ENCODE data around the gene PCK1.

The PCK1 gene

DNA sequence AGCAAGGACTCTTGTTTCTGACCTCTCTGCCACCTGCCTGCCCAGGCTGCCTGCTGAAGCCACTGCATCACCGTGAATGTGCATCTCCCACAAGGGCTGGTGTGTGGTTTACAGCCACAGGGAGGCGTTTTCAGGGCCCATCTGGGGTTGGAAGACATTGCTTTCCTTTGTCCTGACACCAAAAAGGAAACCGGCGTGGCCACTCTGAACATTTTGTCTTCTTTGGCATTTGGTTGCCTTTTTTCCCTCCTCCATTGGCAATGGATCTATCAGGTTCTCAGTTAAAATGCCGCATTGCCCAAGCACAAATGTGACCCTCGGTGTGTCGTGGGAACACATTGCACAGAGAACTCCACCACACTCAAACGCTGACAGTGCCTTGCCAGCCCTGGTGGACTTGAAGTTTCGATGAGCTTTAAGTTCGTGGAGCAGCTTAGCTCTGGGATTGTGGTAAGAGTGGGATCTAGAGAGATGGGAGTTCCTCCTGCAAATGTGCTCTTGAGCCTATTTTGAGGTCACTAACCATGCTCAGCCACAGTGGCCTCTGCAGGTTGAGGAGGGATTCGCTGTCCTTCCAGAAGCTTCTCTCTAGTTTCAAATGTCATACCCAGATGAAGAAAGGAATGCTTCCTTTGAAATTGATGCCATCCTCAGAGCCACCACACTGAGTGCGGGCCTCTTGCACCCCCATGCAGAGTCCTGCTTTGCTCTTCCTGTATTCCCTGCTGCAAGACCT, 14.8 kb upstream of the PCK1 start:
- no peak for DNase-seq (ENCODE audit: low spot score)
- TF ChIP-seq, protein P1, sequence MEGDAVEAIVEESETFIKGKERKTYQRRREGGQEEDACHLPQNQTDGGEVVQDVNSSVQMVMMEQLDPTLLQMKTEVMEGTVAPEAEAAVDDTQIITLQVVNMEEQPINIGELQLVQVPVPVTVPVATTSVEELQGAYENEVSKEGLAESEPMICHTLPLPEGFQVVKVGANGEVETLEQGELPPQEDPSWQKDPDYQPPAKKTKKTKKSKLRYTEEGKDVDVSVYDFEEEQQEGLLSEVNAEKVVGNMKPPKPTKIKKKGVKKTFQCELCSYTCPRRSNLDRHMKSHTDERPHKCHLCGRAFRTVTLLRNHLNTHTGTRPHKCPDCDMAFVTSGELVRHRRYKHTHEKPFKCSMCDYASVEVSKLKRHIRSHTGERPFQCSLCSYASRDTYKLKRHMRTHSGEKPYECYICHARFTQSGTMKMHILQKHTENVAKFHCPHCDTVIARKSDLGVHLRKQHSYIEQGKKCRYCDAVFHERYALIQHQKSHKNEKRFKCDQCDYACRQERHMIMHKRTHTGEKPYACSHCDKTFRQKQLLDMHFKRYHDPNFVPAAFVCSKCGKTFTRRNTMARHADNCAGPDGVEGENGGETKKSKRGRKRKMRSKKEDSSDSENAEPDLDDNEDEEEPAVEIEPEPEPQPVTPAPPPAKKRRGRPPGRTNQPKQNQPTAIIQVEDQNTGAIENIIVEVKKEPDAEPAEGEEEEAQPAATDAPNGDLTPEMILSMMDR (IDR thresholded peaks at IDR 0.05; ENCODE audit: extremely low read depth, missing control alignments): no peak

DNA sequence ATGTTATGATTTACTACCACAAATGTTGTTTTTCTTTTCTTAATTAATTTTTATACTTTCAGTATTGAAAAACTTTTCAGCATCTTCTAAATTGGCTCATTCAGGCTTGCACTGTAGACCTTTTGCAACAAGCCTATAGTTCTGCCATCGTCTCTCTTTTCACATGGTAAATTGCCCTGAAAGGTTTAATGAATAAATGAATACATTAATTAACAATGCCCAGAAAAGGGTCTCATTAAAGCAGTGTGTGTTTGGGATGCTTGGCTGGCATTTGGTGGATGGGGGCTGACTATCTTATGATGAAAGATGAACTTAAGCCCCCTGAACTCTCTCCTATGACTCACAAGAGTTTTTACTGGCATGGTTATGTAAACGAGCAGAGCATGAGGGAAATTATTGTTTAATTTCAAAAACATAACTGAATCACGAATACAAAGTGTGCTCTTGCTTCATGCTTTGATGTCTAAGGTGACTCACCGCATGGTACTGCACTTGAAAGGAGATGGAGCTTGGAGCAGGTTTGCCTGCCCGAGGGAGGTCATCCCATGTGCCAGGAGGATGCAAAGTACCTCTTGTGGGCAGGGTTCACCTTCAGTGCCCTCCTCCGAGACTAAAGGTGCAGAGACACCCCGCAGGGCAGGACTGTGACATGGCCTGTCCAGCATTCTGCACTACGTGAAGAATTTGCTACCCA, 13.8 kb upstream of the PCK1 start:
- no peak for DNase-seq (ENCODE audit: low spot score)
- TF ChIP-seq, protein P1 (IDR thresholded peaks at IDR 0.05; ENCODE audit: extremely low read depth, missing control alignments): no peak

DNA sequence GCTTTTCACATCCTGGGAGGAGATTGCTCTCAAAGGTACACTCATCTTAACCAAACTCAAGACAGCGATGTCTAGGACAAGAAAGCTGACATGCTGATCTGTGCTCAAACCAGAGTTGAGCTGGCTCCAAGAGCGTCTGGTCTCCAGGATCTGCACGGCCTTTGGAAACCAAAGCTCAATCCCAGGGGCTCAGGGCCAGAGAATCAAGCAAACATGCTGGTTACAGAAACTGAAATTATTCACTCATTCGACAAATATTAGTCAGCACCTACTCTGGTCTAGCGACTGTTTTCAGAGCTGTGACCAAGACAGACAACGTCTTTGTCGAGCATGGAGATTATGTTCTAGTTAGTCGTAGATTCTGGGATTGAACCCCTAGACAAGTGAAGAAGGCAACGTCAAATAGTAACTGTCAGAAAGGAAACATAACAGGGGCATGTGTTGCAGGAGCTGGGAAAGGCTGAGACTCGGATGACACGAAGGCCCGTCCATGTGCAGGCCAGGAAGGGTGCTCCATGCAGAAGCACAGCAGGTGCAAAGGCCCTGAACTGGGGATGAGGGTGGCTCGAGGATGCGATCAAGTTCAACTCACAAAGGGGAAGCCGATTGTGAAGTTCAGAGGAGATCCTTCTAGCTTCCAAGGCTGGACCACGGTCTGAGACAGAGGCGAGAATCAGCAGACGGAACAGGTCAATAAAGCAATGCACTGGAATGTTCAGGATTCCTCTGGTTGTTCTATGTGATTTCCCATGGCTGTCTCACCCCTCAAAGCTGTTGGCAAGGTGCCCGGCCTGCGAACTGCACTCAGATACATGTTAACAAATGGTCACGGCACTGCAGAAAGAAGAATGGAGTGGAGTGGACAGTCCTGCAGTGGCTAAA, 12.5 kb upstream of the PCK1 start:
- TF ChIP-seq, protein P1 (IDR thresholded peaks at IDR 0.05; ENCODE audit: extremely low read depth, missing control alignments): no peak

DNA sequence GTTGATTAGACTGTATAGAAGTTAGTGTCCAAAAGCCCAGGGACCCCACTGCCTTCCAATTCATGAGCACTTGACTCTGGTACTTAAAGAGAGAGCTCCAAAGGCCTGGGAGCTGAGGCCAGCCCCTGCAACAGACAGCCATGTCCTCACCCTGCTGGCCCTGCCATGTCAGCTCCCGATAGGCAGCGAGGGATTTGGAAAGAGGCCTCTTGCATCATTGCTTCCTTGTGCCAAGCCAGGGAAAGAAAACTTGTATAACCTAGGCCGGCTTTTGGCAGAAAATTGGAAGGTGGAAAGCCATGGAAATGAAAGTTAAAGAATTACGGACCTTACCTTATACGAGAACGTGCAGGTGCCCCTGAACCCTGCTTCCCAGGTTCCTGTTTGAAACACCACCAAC, 8.4 kb upstream of the PCK1 start:
- TF ChIP-seq, protein P1 (IDR thresholded peaks at IDR 0.05; ENCODE audit: extremely low read depth, missing control alignments): no peak

More for the DNA sequence above, 12.5 kb upstream of the PCK1 start:
- DNase-seq (ENCODE audit: low spot score): no peak

DNA sequence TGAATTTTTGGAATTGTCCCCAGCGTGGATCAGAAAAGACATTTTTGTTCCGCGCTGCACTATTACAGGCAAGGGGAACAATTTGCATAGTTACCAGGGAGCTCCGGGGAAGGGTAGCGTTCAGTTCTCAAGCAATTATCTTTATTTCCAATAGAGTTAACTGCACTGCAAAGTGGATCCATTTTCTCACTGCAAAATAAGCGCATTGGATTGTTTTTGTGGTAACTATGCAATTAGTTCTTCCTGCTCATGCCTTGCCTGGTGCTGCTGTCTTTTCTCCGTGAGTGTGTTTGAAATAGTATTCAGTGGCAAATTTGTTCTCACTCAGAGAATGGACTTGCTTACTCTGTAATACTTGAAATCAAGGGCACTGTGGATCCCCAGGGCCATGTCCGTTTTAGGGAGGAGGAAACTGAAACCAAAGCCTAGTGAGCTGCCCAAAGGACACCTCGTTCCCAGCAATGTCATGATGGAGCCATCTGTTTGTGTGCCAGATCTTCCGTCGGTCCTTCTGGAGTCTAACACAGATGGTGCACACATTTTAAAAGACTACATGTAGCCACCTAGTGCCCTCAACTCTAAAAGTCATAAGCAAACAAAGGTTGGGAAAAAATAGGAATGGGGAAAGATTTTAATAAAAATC, 7.4 kb upstream of the PCK1 start:
- no peak for DNase-seq (ENCODE audit: low spot score)

More for the DNA sequence above, 8.4 kb upstream of the PCK1 start:
- no peak for DNase-seq (ENCODE audit: low spot score)

DNA sequence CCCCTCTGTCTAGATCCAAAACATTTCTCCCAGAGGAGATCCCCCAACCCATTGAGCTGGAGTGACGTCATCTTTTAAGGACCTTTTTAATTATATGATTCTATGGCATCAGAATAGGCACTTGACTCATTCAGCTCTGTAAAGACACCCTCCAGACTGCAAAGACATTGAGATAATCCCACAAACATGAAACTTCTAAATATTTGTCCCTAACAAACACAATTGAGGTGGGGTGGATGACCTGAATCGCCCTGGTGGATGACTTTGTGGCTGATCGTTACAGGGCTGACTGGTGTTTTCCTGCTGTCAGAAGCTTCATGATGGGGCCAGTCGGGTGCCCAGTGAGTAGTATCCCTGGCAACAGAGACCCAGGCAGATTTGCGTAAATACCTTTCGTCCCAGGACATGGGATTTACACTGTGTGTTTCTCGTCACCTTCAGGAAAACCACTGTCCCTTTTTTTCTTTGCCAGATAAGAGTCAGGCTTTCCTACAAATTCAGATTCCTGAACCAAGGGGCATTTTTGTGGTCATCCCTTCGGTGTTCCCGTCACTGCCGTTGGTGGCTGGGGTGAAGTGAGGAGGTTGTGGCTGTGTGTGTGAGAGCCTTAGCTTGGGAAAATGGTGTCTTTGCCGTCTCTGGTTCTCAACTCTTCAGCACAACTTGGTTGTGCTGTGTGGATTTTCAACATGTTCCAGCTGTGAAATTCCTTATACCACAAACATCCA, 5.3 kb upstream of the PCK1 start:
- TF ChIP-seq, protein P1 (IDR thresholded peaks at IDR 0.05; ENCODE audit: extremely low read depth, missing control alignments): no peak
- DNase-seq (ENCODE audit: low spot score): no peak

More for the DNA sequence above, 7.4 kb upstream of the PCK1 start:
- TF ChIP-seq, protein P1 (IDR thresholded peaks at IDR 0.05; ENCODE audit: extremely low read depth, missing control alignments): no peak

All from GM20000 (cell line).